Limb (tissue), 2 donors: ENCODE measurements around the gene C11orf71.

ENCODE experiments used
- DNase-seq, 2 donors: peaks; one replicate each; pipeline ENCODE4 v3.0.0-alpha.2; 2016; ENCODE audit errors: extremely low spot score in 2 of 2

Gene C11orf71

DNA sequence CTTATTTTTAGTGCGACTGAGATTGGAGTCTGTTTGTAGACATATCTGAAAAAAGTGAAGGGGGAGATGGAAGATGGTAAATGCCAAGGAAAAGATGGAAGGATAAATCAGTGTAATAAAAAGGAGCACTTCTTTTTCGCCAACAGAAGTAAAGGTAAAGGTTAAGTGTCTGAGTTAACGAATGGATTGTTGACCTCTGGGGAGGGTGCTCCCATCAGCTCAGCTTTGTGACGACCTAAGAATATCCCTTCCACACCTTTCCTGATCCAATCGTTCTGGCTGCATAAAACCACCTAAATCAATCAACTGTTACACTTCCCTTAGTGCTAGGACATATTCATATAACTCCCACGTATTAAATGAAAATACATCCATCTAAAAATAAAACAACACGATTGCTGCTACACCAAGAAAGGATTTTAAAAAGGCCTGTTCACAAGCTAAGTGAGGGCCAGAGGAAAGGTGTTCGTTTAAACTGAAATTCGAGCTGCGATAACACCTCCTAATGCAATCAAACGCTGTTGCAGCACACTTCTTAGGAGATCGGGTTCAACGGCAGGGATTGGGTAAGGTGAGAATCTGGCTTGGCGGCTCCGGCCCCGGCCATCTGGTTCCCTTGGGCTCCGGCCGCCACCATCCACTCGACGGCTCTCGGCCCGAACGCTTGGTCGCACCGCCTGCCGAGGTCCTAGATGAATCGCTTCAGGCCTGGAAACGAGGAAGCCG is 658 bp downstream of the C11orf71 start:
- DNase-seq = no peak

GRCh38 chr11:114398303-114398920 is 1.9 kb downstream of the C11orf71 start:
- no peak for DNase-seq

DNA sequence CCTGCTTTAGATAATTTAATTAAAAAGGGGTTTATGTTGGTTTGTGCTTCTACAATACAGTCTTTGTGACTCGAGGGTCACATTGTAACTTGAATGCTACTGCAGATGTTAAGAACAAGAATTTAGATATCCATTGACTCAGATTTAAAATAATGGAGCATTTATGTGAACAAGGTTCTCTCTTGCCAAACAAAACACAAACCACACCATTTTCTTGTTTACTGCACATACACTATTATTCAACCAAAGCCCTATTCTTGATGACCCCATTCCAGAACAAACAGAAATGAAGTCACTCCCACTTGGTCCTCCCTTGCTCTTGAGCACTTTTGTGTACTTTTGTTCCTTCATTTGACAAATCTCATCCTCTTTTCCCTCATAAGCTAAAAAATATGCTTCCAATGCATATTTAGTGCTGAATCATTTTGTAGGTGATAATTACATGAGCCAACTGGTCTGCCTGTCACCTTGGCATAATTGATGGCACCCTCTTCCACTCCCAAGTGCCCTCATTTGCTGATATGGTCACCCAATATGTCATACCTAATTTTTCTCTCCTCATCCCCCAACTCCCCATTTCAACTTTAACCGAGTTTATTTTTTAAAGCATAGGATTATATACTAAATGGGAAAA is 2.8 kb downstream of the C11orf71 start:
- no peak for DNase-seq

DNA sequence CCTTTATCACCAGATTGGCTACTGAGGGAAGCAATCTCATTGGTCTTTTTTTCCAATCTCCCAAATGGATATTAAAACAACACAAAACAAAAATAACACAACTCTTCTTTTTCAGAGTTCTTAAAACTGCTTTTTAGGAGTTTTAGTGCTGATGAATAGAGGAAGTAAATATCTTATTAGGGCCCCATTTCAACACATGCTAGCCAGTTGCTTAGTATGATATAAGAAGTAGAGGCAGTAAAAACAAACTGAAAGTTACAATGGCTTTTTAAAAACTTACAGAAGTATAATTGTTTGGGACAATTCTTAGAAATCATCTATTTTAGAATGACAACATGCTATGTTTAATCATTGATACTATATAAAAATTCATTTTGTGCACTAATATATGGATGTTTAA is 3.4 kb downstream of the C11orf71 start:
- DNase-seq = no peak

DNA sequence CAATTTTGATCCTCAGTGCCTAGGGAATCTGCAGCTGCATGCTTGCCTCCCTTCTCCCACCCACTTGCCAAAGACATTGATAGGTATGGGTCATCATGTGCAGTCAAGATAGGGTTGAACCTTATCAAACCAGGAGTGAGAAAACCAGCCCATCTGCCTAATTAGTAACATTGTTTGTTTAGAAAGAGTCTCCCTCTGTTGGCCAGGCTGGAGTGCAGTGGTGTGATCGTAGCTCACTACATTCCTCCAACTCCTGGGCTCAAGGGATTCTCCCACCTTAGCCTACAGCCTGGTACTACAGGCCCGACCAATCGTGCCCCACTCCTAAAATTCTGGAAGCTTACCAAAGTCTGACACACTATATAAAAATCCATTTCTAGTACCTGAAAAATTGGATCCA is 4.6 kb downstream of the C11orf71 start:
- DNase-seq = no peak

GRCh38 chr11:114392735-114393667 is 7.3 kb downstream of the C11orf71 start:
- DNase-seq = no peak

DNA sequence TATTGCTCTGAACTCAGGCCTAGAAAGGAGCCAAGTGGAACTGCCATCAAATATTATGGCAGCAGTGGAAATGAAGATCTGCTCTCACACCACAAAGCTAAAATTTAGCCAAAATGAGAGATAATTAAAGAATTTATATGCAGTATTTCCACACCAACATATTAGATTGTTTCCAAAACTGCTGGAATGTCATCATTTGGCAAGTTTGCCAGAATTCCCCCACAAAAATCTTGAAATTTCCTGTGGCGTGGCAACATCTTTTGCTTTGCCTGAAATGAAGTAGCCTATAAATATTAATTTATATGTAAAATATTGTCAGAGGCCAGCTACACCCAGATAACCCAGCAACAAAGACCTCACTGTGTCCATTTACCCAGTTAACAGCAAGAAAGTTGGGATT is 13.8 kb downstream of the C11orf71 start:
- DNase-seq = no peak

- DNase-seq = no peak
These were observed 14.2 kb downstream of the C11orf71 start for GRCh38 chr11:114386131-114386530.

GRCh38 chr11:114384487-114384886 is 15.8 kb downstream of the C11orf71 start:
- DNase-seq = no peak

GRCh38 chr11:114382509-114382908 is 17.8 kb downstream of the C11orf71 start:
- DNase-seq = no peak

GRCh38 chr11:114379394-114380069 is 20.8 kb downstream of the C11orf71 start:
- no peak for DNase-seq

DNA sequence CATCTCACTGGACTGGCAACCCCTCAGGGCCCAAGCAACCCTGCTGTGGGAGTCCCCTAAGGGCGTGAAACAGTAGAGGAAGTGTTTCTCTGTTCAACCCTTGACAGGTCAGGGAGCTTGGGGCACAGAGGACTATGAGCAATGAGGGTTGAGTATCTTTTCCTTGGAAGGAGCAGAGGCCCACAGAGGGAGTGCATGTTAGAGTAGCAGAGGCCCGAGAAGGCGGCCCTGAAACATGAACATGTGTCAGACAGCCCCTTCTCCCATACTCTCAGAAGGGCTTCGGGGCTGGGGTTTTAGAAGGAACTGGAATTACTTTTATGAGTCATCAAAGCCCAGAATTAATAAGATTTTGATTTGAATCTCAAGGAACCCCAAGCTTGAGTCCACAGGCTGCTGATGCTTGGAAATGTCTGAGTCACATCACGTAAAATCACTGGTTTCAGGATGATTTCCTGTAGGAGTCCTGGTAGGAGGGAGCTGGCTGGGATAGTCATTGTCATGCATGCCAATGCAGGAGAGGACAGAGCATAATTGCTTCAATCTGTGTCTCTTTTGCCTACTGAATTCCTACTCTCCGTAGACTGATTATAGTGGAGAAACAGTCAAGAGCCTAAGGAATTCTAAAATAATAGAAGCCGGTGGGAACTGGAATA is 22.6 kb downstream of the C11orf71 start:
- DNase-seq = no peak

GRCh38 chr11:114375052-114375451 is 25.3 kb downstream of the C11orf71 start:
- no peak for DNase-seq

- DNase-seq = no peak
These were observed 31.2 kb downstream of the C11orf71 start for GRCh38 chr11:114368918-114369680.

GRCh38 chr11:114367244-114367957 is 32.9 kb downstream of the C11orf71 start:
- no peak for DNase-seq

DNA sequence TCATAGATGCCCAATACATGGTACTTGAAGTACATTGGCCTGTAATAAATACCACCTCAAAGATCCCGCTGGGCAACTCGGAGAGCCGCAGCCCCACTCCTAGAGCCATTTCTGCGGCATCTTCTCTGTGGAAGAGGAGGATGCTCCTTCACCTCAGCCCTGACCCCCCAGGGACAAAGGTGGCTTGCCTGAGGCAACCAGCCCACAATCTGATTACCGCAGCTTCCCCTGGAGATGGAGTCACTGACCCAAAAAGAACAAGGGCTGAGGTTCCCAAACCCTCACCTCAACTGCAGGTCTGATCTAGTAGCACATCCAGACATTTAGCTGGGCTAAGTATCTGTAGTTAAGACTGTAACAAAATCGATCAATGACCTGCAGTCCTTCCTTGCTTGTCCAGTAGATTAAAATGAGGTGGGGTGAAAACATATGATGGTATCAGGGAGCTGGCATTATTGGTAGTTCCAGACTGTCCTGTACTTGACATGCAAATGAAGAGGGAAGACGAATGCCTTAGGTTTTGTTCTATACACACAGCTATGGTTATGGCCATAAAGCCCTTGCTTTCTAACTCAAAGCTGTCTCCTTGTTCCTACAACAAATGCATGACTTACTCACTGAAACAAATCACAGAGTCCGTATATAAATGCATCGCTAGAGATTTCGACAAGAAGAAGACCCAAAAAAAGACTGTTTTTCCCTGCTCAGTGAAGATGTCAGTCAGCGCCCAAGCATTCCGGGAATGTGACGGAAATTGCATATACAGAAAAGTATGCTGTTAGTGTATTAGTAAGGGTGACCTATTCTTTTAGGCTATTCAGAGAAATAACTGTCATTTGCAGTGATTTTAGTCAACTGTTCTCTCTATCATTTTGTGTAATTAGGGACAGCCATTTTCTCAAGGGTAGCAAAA is 33.7 kb downstream of the C11orf71 start:
- no peak for DNase-seq

DNA sequence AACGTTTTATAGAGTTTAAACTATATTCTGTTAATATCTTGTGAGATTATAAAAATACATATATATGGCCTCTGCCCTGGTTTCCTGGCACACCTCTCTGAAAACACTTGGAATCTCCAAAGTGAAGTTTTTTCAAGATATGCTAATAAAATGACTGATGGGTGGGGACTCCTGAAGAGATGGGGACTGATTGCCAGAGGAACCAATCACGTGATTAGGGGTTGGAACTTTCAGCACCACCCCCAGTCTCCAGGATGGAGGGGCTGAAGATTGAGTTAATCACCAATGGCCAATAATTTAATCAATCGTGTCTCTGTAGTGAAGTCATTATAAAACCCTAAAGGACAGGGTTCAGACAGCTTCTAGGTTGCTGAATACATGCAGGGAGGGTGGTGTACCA is 37.4 kb downstream of the C11orf71 start:
- DNase-seq = no peak

- no peak for DNase-seq
These were observed 38.0 kb downstream of the C11orf71 start for GRCh38 chr11:114362326-114362725.
